ENCODE results near the gene ZNF774.

The ZNF774 gene

GRCh38 chr15:90367576-90367975, 15.5 kb downstream of the ZNF774 start:
- H3K27ac ChIP-seq (ENCODE audit: low read depth, low read length), result no peak overlapping the region
- whole genome bisulfite sequencing (ENCODE audit: extremely low coverage, insufficient coverage, low lambda C conversion rate), result no CpG with 5 or more reads among the region's 3 CpGs

GRCh38 chr15:90375071-90375470, 23.0 kb downstream of the ZNF774 start:
- Histone ChIP-seq H3K79me1 (ENCODE audit: low read length) (no peaks in the 10 kb centered on the region), H3K56ac (ENCODE audit: low read length) (no peak overlapping the region), H4K5ac (ENCODE audit: low read length) (no peak overlapping the region), H3K4me2 (ENCODE audit: low read length) (no peak overlapping the region), H3K4ac (ENCODE audit: low read depth, low read length) (no peak overlapping the region), H3K9ac (ENCODE audit: low read length) (no peak overlapping the region), H3K4me1 (ENCODE audit: control insufficient read depth, low read depth, low read length) (no peaks in the 10 kb centered on the region), H4K8ac (ENCODE audit: low read depth, low read length) (no peak overlapping the region), H3K27ac (ENCODE audit: low read depth, low read length) (no peak overlapping the region), H2BK15ac (replicated peaks; ENCODE audit: low read depth) (no peak overlapping the region), H2BK5ac (ENCODE audit: low read length) (no peak overlapping the region), H3K36me3 (ENCODE audit: control insufficient read depth, insufficient read depth, low read length) (no peaks in the 10 kb centered on the region), H3K79me2 (ENCODE audit: control insufficient read depth, insufficient read depth, low read length) (no peaks in the 10 kb centered on the region), H3K4me3 (ENCODE audit: low read length) (no peak overlapping the region), H3K27me3 (ENCODE audit: insufficient read depth, low read length, poor library complexity) (no peaks in the 10 kb centered on the region), H2AK5ac (ENCODE audit: low read length) (no peak overlapping the region), H3K18ac (ENCODE audit: low read length) (no peak overlapping the region), H3K23ac (ENCODE audit: low read length) (no peak overlapping the region), H2BK120ac (ENCODE audit: low read depth, low read length) (no peak overlapping the region)
- DNase-seq, result no peak
- WGBS (ENCODE audit: extremely low coverage, insufficient coverage, low lambda C conversion rate), result no CpG with 5 or more reads among the region's 7 CpGs

More at GRCh38 chr15:90367576-90367975, 15.5 kb downstream of the ZNF774 start:
- Histone ChIP-seq H3K56ac (ENCODE audit: low read length) (no peak overlapping the region), H3K9ac (ENCODE audit: low read length) (no peak overlapping the region), H3K18ac (ENCODE audit: low read length) (no peak overlapping the region), H4K8ac (ENCODE audit: low read depth, low read length) (no peak overlapping the region), H4K5ac (ENCODE audit: low read length) (no peak overlapping the region), H3K4me3 (ENCODE audit: low read length) (no peak overlapping the region), H3K23ac (ENCODE audit: low read length) (no peak overlapping the region), H2AK5ac (ENCODE audit: low read length) (no peak overlapping the region), H2BK15ac (replicated peaks; ENCODE audit: low read depth) (no peak overlapping the region), H2BK120ac (ENCODE audit: low read depth, low read length) (no peak overlapping the region), H3K27me3 (ENCODE audit: insufficient read depth, low read length, poor library complexity) (no peaks in the 10 kb centered on the region), H3K36me3 (ENCODE audit: control insufficient read depth, insufficient read depth, low read length) (no peaks in the 10 kb centered on the region), H3K4me1 (ENCODE audit: control insufficient read depth, low read depth, low read length) (peaks cover 3% of the 10 kb centered on the region), H3K79me1 (ENCODE audit: low read length) (no peaks in the 10 kb centered on the region), H3K4me2 (ENCODE audit: low read length) (no peak overlapping the region), H3K79me2 (ENCODE audit: control insufficient read depth, insufficient read depth, low read length) (no peaks in the 10 kb centered on the region), H2BK5ac (ENCODE audit: low read length) (no peak overlapping the region), H3K4ac (ENCODE audit: low read depth, low read length) (no peak overlapping the region)
- no peak for DNase-seq

- no peak overlapping the region for H3K56ac ChIP-seq (ENCODE audit: low read length)
- H3K79me1 ChIP-seq (ENCODE audit: low read length), result no peaks in the 10 kb centered on the region
- H3K9ac ChIP-seq (ENCODE audit: low read length), result no peak overlapping the region
- H2BK120ac ChIP-seq (ENCODE audit: low read depth, low read length), result no peak overlapping the region
- no peaks in the 10 kb centered on the region for H3K4me1 ChIP-seq (ENCODE audit: control insufficient read depth, low read depth, low read length)
- H3K18ac ChIP-seq (ENCODE audit: low read length), result no peak overlapping the region
- no peak overlapping the region for H2AK5ac ChIP-seq (ENCODE audit: low read length)
- H3K27me3 ChIP-seq (ENCODE audit: insufficient read depth, low read length, poor library complexity), result no peaks in the 10 kb centered on the region
- no peak overlapping the region for H2BK15ac ChIP-seq (replicated peaks; ENCODE audit: low read depth)
- no CpG with 5 or more reads among the region's 6 CpGs for WGBS (ENCODE audit: extremely low coverage, insufficient coverage, low lambda C conversion rate)
- no peak overlapping the region for H4K5ac ChIP-seq (ENCODE audit: low read length)
- no peak overlapping the region for H2BK5ac ChIP-seq (ENCODE audit: low read length)
- H4K8ac ChIP-seq (ENCODE audit: low read depth, low read length), result no peak overlapping the region
- DNase-seq, result no peak
- no peak overlapping the region for H3K4me2 ChIP-seq (ENCODE audit: low read length)
- no peak overlapping the region for H3K4ac ChIP-seq (ENCODE audit: low read depth, low read length)
- H3K36me3 ChIP-seq (ENCODE audit: control insufficient read depth, insufficient read depth, low read length), result no peaks in the 10 kb centered on the region
- H3K27ac ChIP-seq (ENCODE audit: low read depth, low read length), result no peak overlapping the region
- H3K4me3 ChIP-seq (ENCODE audit: low read length), result no peak overlapping the region
- no peaks in the 10 kb centered on the region for H3K79me2 ChIP-seq (ENCODE audit: control insufficient read depth, insufficient read depth, low read length)
- H3K23ac ChIP-seq (ENCODE audit: low read length), result no peak overlapping the region
These were observed 24.7 kb downstream of the ZNF774 start for GRCh38 chr15:90376789-90377188.

GRCh38 chr15:90379263-90379662, 27.2 kb downstream of the ZNF774 start:
- no peak overlapping the region for H3K18ac ChIP-seq (ENCODE audit: low read length)
- no peak overlapping the region for H3K9ac ChIP-seq (ENCODE audit: low read length)
- no peak overlapping the region for H3K4me2 ChIP-seq (ENCODE audit: low read length)
- H3K23ac ChIP-seq (ENCODE audit: low read length), result no peak overlapping the region
- H3K27me3 ChIP-seq (ENCODE audit: insufficient read depth, low read length, poor library complexity), result no peaks in the 10 kb centered on the region
- no peaks in the 10 kb centered on the region for H3K4me1 ChIP-seq (ENCODE audit: control insufficient read depth, low read depth, low read length)
- no peak overlapping the region for H3K27ac ChIP-seq (ENCODE audit: low read depth, low read length)
- H2BK15ac ChIP-seq (replicated peaks; ENCODE audit: low read depth), result no peak overlapping the region
- no peak overlapping the region for H4K8ac ChIP-seq (ENCODE audit: low read depth, low read length)
- no peak overlapping the region for H3K4ac ChIP-seq (ENCODE audit: low read depth, low read length)
- H4K5ac ChIP-seq (ENCODE audit: low read length), result no peak overlapping the region
- DNase-seq, result no peak
- H3K4me3 ChIP-seq (ENCODE audit: low read length), result no peak overlapping the region
- no CpG with 5 or more reads among the region's 3 CpGs for WGBS (ENCODE audit: extremely low coverage, insufficient coverage, low lambda C conversion rate)
- H2BK120ac ChIP-seq (ENCODE audit: low read depth, low read length), result no peak overlapping the region
- H3K56ac ChIP-seq (ENCODE audit: low read length), result no peak overlapping the region
- no peaks in the 10 kb centered on the region for H3K79me1 ChIP-seq (ENCODE audit: low read length)
- H2AK5ac ChIP-seq (ENCODE audit: low read length), result no peak overlapping the region
- H3K79me2 ChIP-seq (ENCODE audit: control insufficient read depth, insufficient read depth, low read length), result no peaks in the 10 kb centered on the region
- no peak overlapping the region for H2BK5ac ChIP-seq (ENCODE audit: low read length)
- H3K36me3 ChIP-seq (ENCODE audit: control insufficient read depth, insufficient read depth, low read length), result no peaks in the 10 kb centered on the region

- no peaks in the 10 kb centered on the region for H3K27me3 ChIP-seq (ENCODE audit: insufficient read depth, low read length, poor library complexity)
- no peak overlapping the region for H2AK5ac ChIP-seq (ENCODE audit: low read length)
- H3K27ac ChIP-seq (ENCODE audit: low read depth, low read length), result no peak overlapping the region
- no peak overlapping the region for H3K4ac ChIP-seq (ENCODE audit: low read depth, low read length)
- no peak overlapping the region for H2BK15ac ChIP-seq (replicated peaks; ENCODE audit: low read depth)
- H3K18ac ChIP-seq (ENCODE audit: low read length), result no peak overlapping the region
- H4K8ac ChIP-seq (ENCODE audit: low read depth, low read length), result no peak overlapping the region
- H3K4me1 ChIP-seq (ENCODE audit: control insufficient read depth, low read depth, low read length), result no peaks in the 10 kb centered on the region
- H3K9ac ChIP-seq (ENCODE audit: low read length), result no peak overlapping the region
- no peak overlapping the region for H2BK120ac ChIP-seq (ENCODE audit: low read depth, low read length)
- H3K4me2 ChIP-seq (ENCODE audit: low read length), result no peak overlapping the region
- no peak overlapping the region for H3K4me3 ChIP-seq (ENCODE audit: low read length)
- no peaks in the 10 kb centered on the region for H3K79me1 ChIP-seq (ENCODE audit: low read length)
- H4K5ac ChIP-seq (ENCODE audit: low read length), result no peak overlapping the region
- H3K79me2 ChIP-seq (ENCODE audit: control insufficient read depth, insufficient read depth, low read length), result no peaks in the 10 kb centered on the region
- H3K23ac ChIP-seq (ENCODE audit: low read length), result no peak overlapping the region
- H3K36me3 ChIP-seq (ENCODE audit: control insufficient read depth, insufficient read depth, low read length), result no peaks in the 10 kb centered on the region
- no peak overlapping the region for H3K56ac ChIP-seq (ENCODE audit: low read length)
- no peak for DNase-seq
- H2BK5ac ChIP-seq (ENCODE audit: low read length), result no peak overlapping the region
These were observed 29.4 kb downstream of the ZNF774 start for GRCh38 chr15:90381515-90381914.

GRCh38 chr15:90382320-90382719, 30.2 kb downstream of the ZNF774 start:
- Histone ChIP-seq H4K8ac (ENCODE audit: low read depth, low read length) (no peak overlapping the region), H3K79me1 (ENCODE audit: low read length) (no peaks in the 10 kb centered on the region), H3K4ac (ENCODE audit: low read depth, low read length) (no peak overlapping the region), H2BK120ac (ENCODE audit: low read depth, low read length) (no peak overlapping the region), H2BK15ac (replicated peaks; ENCODE audit: low read depth) (no peak overlapping the region), H2BK5ac (ENCODE audit: low read length) (no peak overlapping the region), H3K18ac (ENCODE audit: low read length) (no peak overlapping the region), H3K27me3 (ENCODE audit: insufficient read depth, low read length, poor library complexity) (no peaks in the 10 kb centered on the region), H3K4me1 (ENCODE audit: control insufficient read depth, low read depth, low read length) (no peaks in the 10 kb centered on the region), H3K27ac (ENCODE audit: low read depth, low read length) (no peak overlapping the region), H3K9ac (ENCODE audit: low read length) (no peak overlapping the region), H3K23ac (ENCODE audit: low read length) (no peak overlapping the region), H3K79me2 (ENCODE audit: control insufficient read depth, insufficient read depth, low read length) (no peaks in the 10 kb centered on the region), H3K36me3 (ENCODE audit: control insufficient read depth, insufficient read depth, low read length) (no peaks in the 10 kb centered on the region), H3K4me3 (ENCODE audit: low read length) (no peak overlapping the region), H4K5ac (ENCODE audit: low read length) (no peak overlapping the region), H2AK5ac (ENCODE audit: low read length) (no peak overlapping the region), H3K56ac (ENCODE audit: low read length) (no peak overlapping the region), H3K4me2 (ENCODE audit: low read length) (no peak overlapping the region)
- DNase-seq, result no peak

Measured in mesendoderm (in vitro differentiated cells).